Activated T-helper 1 cell treated with anti-CD3 and anti-CD28 coated beads, Interleukin-12 subunit alpha, Interleukin-12 subunit beta, Interleukin-2, Interleukin-4 antibody, amounts not matched to agents 30 ng/mL and 10 ng/mL and 1 ng/mL, durations not matched to agents 14 hours and 24 hours and 36 hours (primary cell): ENCODE measurements around the gene PEX10. TPM values are rescaled to one million over a fixed set of nuclear protein-coding genes. Genes with fewer than 3 reads are reported as not detected.

Source experiments
- DNase-seq: peaks from one replicate; pipeline ENCODE4 v3.0.0; 2021; ENCODE audit warnings: low spot score
- H3K27ac Mint-ChIP-seq: one replicate; pipeline ENCODE4 v1.8.0; 2021; ENCODE audit warnings: mild to moderate bottlenecking, mixed read lengths
- H3K27me3 Mint-ChIP-seq: one replicate; pipeline ENCODE4 v1.8.0; 2022; ENCODE audit warnings: mild to moderate bottlenecking, moderate library complexity, mixed read lengths; ENCODE audit not compliant: insufficient read depth
- H3K36me3 Mint-ChIP-seq: one replicate; pipeline ENCODE4 v1.8.0; 2021; ENCODE audit warnings: low read depth, mixed read lengths
- H3K4me1 Mint-ChIP-seq: one replicate; pipeline ENCODE4 v1.8.0; 2021; ENCODE audit warnings: low read depth, mixed read lengths
- H3K4me3 Mint-ChIP-seq: one replicate; pipeline ENCODE4 v1.8.0; 2021; ENCODE audit warnings: mild to moderate bottlenecking, moderate library complexity, mixed read lengths
- H3K9me3 Mint-ChIP-seq: one replicate; pipeline ENCODE4 v1.8.0; 2021; ENCODE audit warnings: mixed read lengths
- intact Hi-C: fragments of 100-400 bp; cut with micrococcal nuclease; formaldehyde crosslinking; loops from one replicate; pipeline ENCODE4 v1.15.1; 2024
- total RNA-seq: library from RNA; stranded (reverse); gene quantifications from 2 replicates; pipeline ENCODE4 v1.2.3, GENCODE V29; 2022

Gene PEX10
- total RNA-seq, 1 donor from 2014 or later = 24.0 TPM

DNA sequence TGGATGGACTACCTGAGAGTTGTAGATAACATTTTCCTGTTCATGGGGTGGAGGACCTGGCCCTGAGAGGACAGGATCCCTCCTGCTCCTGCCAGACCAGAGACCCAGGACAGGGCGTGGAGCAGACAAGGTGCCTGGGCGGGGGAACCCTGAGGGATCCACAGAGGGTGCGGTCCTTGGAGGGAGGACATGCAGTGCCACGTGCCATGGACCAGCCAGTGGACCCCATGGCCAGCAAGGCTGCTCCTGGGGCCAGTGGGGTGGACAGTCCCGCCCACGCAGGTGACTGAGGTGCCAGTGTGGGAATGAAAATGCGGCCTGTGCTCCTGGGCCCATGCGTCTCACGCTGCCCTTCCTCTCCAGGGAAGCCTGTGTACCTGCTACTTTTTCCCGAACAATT, 17.1 kb downstream of the PEX10 start:
- intact Hi-C loops = loop anchor here (10.0 kb wide), 1 partner anchor 780 kb away; the partner anchor contains the start of gene MIB2
- Mint-ChIP-seq H3K36me3 (peaks cover 39% of the 10 kb centered on the region), H3K27me3 (no peaks in the 10 kb centered on the region), H3K4me1 (peaks cover 29% of the 10 kb centered on the region), H3K4me3 (peak overlapping the region; percentile 2), H3K27ac (no peak overlapping the region), H3K9me3 (no peaks in the 10 kb centered on the region)
- no peak for DNase-seq

DNA sequence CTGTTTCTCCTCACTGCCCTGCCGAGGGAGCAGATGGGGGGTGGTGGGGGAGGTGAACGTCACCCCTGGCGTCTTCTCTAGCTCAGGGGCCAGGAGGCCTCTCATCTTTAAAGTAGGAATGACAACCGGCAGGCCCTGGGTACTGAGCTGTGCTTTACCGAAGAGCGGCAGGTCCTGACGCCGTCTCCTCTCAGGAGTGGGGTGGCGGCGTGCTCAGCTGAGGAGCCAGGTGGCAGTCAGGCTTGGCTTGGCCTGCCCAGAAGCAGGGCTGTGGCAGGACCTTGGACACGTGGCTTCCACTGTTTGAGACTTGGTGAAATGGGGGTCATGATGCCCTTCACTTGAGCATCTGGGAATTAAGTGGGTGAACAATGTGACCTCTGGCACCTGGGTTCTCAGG, 17.6 kb downstream of the PEX10 start:
- peaks cover 36% of the 10 kb centered on the region for H3K36me3 Mint-ChIP-seq
- H3K27me3 Mint-ChIP-seq = no peaks in the 10 kb centered on the region
- intact Hi-C loops = loop anchor here (5.0 to 10.0 kb wide), 2 partner anchors 780 to 1508 kb away; partner anchors contain the start of genes C1orf174 and MIB2
- no peaks in the 10 kb centered on the region for H3K9me3 Mint-ChIP-seq
- no peak for DNase-seq
- H3K4me3 Mint-ChIP-seq = peak overlapping the region; percentile 2
- H3K27ac Mint-ChIP-seq = no peak overlapping the region
- peaks cover 34% of the 10 kb centered on the region for H3K4me1 Mint-ChIP-seq

DNA sequence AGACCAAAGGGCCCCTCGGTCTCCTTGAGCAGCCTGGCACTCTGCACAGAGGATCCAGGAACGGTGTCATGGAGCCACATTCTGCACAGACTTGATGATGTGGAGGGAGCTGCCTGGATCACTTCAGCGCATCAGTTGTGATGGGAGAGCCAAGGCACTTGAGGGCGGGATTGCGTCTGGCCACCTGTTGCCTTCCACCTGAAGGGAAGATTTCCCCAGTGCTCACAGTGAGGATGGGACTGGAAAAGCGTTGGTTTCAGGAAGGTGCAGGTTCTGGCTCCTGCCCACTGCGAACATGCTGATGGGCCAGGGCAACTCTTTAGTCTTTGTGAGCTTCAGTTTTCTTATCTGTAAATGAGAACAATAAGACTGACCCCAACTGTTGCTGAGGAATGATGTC, 18.1 kb downstream of the PEX10 start:
- intact Hi-C loops = loop anchor here (5.0 to 10.0 kb wide), 2 partner anchors 779 to 1508 kb away; partner anchors contain the start of genes C1orf174 and MIB2
- no peaks in the 10 kb centered on the region for H3K27me3 Mint-ChIP-seq
- H3K4me3 Mint-ChIP-seq = no peak overlapping the region
- no peaks in the 10 kb centered on the region for H3K9me3 Mint-ChIP-seq
- H3K27ac Mint-ChIP-seq = peak overlapping the region; percentile 34
- H3K4me1 Mint-ChIP-seq = peaks cover 34% of the 10 kb centered on the region
- H3K36me3 Mint-ChIP-seq = peaks cover 31% of the 10 kb centered on the region
- DNase-seq = no peak

DNA sequence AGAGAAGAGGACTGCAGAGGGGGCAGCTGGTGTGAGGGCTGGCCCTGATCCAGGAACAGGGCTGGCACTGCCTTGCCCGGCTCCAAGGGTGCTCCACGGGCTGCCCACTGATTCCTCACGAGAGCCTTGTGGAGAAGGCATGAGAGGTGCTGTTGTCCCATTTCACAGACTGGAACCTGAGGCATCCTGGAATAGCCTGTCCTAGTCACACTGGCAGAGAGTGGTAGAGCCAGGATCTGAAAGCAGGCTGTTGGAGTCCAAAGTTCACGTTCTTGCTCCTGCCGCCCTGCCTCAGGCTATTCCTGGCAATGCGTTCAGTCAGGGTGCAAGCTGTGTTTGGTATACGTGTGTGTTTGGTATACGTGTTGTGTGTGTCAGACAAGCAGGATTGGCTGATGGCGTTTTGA, 18.9 kb downstream of the PEX10 start:
- Mint-ChIP-seq H3K4me1 (peaks cover 34% of the 10 kb centered on the region), H3K27ac (peak overlapping the region; percentile 59), H3K4me3 (peak overlapping the region; percentile 88), H3K9me3 (no peaks in the 10 kb centered on the region), H3K27me3 (no peaks in the 10 kb centered on the region), H3K36me3 (peaks cover 29% of the 10 kb centered on the region)
- intact Hi-C loops = loop anchor here (5.0 to 10.0 kb wide), 2 partner anchors 779 to 1509 kb away; partner anchors contain the start of genes C1orf174 and MIB2
- DNase-seq = no peak

DNA sequence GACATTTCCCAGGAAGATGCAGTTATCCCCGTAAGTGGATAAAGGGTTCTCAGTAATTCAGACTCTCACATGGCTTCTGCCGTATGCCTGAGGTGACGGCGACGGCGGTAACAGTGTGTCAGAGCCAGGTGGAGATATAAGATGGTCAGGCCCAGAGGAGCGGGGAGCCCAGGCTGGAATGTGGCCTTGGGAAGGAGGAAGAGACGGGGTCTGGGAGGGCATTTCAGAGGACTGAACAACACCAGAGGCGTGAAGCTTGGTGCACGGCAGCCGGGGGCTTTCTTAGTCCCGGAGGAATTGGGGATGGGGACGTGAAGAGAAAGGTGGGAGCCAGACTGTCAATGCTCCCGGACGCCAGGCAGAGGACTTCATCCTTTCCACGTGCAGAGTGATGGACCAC, 19.7 kb downstream of the PEX10 start:
- Mint-ChIP-seq H3K4me1 (peaks cover 34% of the 10 kb centered on the region), H3K4me3 (peak overlapping the region; percentile 88), H3K36me3 (peaks cover 29% of the 10 kb centered on the region), H3K27ac (peak overlapping the region; percentile 82), H3K27me3 (no peaks in the 10 kb centered on the region), H3K9me3 (no peaks in the 10 kb centered on the region)
- intact Hi-C loops = loop anchor here (5.0 to 10.0 kb wide), 2 partner anchors 778 to 1510 kb away; partner anchors contain the start of genes C1orf174 and MIB2
- no peak for DNase-seq

DNA sequence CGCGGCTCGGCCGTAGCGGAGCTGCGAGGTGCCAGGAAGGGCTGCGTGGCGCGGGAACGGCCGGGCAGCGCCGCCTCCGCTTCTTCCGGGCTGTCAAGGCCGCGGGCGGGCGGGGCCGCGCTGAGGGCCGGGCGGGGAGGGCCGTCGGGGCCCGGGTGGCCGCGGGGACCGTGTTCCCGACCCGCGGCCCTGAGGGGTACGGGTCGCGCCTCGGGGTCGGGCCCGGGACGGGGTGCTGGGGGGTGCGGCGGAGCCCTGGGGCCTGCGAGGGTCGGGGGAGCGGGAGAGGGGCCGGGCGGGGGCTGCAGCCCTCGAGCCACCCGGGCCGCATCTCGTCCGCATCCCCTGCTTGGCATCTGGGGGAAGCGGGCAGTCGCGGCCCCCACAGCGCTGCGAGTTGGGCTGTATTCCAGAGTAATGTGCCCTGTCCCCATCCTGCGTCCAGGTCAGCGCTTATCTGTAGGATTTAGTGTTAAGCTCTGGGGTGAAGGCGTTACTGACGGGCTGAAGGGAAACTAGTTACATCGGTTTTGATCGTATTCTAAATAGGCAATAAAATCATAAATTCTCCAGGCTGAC, 20.3 kb downstream of the PEX10 start:
- H3K4me3 Mint-ChIP-seq = peak overlapping the region; percentile 88

DNA sequence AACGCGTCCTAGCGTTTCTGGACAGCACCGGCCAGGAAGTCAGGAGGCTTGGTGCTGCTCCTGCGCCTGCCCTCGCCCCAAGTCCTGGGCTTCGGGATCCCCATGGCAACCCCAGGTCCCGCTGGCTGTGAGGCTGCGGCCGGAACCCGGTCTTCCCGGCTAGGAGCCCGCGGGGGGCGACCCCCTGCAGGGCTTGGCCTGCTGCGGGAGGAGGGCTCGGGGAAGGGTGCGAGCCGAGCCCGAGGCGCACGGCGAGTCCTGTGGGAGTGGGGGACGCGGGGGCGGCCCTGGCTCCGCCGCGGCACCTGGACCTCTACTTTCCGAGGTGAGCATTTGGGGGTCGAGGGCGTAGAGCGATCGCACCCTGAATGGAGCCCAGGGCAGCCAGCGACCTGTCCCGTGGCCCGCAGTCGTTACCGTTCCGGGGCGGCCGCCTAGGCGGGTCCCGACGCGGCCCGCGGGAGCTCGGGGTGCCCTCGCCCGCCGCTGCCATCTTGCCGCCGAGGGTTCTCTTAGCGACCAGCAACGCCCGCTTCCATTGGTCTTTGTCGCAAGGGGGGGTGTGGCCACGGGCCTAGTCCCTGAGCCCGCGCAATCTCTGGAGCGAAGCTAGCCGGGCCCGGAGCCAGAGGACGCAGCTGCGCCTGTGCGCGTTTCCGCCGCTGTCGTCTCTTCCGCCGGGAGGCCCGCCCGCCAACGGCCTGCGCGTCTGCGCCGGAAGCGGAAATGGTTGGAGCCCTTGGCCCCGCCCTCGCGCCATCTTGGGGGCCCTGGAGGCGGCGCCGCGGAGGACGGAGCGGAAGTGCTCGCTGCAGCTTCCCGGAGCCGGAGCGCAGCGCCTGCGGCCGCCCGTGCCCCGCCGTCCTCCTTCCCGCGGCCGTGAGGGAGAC, 21.1 kb downstream of the PEX10 start, which contains the start of the genes MORN1 and RER1:
TSS of gene MORN1 (minus strand) at position 514 of the 890 bp plus-strand sequence. CDS start at position 493, 21 bp downstream.
TSS of gene RER1 (plus strand) at position 801 of the 890 bp plus-strand sequence. CDS start 3,950 bp downstream, outside the sequence.
- peak; percentile 99 for DNase-seq
- Mint-ChIP-seq H3K36me3 (peaks cover 17% of the 10 kb centered on the region), H3K4me3 (peak within 1 kb of the TSS; percentile 88), H3K4me1 (peaks cover 28% of the 10 kb centered on the region), H3K27ac (peak within 1 kb of the TSS; percentile 82), H3K27me3 (no peaks in the 10 kb centered on the region), H3K9me3 (no peaks in the 10 kb centered on the region)
- intact Hi-C loops = loop anchor here (1.0 to 10.0 kb wide), 11 partner anchors 9 to 1511 kb away; partner anchors contain the start of genes C1orf174, FAAP20, MIB2 and PANK4

More for the DNA sequence above, 20.3 kb downstream of the PEX10 start:
- intact Hi-C loops = loop anchor here (1.0 to 10.0 kb wide), 11 partner anchors 10 to 1510 kb away; partner anchors contain the start of genes C1orf174, FAAP20, MIB2 and PANK4
- no peaks in the 10 kb centered on the region for H3K27me3 Mint-ChIP-seq
- H3K9me3 Mint-ChIP-seq = no peaks in the 10 kb centered on the region
- H3K27ac Mint-ChIP-seq = peak overlapping the region; percentile 82
- peaks cover 33% of the 10 kb centered on the region for H3K4me1 Mint-ChIP-seq
- peaks cover 23% of the 10 kb centered on the region for H3K36me3 Mint-ChIP-seq
- DNase-seq = no peak

DNA sequence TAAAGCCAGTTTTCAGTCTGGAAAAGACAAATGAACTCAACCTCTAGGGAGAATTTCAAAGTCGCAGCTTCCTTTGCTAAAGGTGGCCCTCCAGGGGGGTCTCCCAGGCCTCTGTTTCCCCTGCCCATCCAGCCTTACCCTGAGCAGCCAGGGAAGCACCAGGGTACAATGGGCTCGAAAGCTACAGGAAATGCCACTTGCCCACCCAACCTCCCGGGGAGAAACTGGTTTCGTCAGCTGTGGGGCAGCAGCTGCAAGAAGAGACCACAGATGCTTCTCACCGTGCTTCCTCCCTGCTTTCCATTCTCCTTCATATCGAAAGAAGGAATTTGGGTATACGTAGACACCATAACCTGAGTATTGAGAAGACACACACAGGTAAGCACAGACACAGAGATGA, 22.7 kb downstream of the PEX10 start:
- H3K27me3 Mint-ChIP-seq = no peaks in the 10 kb centered on the region
- no peak for DNase-seq
- H3K27ac Mint-ChIP-seq = no peak overlapping the region
- intact Hi-C loops = loop anchor here (2.0 to 10.0 kb wide), 4 partner anchors 95 to 1513 kb away; partner anchors contain the start of genes C1orf174, FAAP20 and MIB2
- H3K4me1 Mint-ChIP-seq = peaks cover 28% of the 10 kb centered on the region
- no peaks in the 10 kb centered on the region for H3K9me3 Mint-ChIP-seq
- H3K4me3 Mint-ChIP-seq = peak overlapping the region; percentile 87
- H3K36me3 Mint-ChIP-seq = peaks cover 10% of the 10 kb centered on the region

DNA sequence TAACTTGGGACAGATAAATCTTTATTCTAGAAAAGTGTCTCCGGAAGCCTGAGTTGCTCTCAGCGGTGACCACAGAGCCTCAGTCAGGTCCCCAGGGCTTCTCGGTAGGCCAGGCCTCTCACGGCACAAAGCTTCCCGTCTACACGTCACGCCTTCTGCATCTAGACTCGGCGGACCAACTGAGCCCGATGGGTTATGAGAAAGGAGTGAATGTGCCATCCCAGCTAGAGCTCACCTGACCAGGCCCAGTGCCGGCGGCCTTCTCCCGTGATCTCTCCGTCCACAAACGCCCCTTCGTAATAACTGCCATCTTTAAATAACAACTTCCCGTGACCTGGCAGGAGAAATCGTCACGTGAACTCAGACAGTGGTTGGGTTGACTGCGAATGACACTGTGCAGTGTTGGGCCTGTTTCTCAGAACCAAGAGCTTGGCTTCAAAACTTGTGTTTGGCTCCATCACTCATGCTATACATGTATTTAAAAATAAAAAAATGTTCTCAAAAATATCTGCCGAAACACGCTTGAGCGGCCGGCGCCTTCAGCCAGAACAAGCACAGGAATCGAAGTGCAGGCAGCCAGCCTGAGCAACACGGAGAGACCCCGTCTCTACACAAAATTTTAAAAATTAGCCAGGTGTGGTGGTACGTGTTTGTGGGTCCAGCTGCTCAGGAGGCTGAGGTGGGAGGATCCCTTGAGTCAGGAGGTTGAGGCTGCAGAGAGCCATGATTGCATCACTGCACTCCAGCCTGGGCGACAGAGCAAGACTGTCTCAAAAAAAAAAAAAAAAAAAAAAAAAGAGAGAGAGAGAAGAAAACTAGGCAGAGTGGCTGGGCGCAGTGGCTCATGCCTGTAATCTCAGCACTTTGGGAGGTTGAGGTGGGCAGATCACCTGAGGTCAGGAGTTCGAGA, 24.1 kb downstream of the PEX10 start:
- intact Hi-C loops = loop anchor here (10.0 kb wide), 1 partner anchor 93 kb away; no protein-coding TSS in a partner anchor
- no peak overlapping the region for H3K4me3 Mint-ChIP-seq
- H3K9me3 Mint-ChIP-seq = no peaks in the 10 kb centered on the region
- H3K27me3 Mint-ChIP-seq = no peaks in the 10 kb centered on the region
- H3K4me1 Mint-ChIP-seq = peaks cover 18% of the 10 kb centered on the region
- no peak for DNase-seq
- H3K36me3 Mint-ChIP-seq = peaks cover 3% of the 10 kb centered on the region
- H3K27ac Mint-ChIP-seq = no peak overlapping the region

DNA sequence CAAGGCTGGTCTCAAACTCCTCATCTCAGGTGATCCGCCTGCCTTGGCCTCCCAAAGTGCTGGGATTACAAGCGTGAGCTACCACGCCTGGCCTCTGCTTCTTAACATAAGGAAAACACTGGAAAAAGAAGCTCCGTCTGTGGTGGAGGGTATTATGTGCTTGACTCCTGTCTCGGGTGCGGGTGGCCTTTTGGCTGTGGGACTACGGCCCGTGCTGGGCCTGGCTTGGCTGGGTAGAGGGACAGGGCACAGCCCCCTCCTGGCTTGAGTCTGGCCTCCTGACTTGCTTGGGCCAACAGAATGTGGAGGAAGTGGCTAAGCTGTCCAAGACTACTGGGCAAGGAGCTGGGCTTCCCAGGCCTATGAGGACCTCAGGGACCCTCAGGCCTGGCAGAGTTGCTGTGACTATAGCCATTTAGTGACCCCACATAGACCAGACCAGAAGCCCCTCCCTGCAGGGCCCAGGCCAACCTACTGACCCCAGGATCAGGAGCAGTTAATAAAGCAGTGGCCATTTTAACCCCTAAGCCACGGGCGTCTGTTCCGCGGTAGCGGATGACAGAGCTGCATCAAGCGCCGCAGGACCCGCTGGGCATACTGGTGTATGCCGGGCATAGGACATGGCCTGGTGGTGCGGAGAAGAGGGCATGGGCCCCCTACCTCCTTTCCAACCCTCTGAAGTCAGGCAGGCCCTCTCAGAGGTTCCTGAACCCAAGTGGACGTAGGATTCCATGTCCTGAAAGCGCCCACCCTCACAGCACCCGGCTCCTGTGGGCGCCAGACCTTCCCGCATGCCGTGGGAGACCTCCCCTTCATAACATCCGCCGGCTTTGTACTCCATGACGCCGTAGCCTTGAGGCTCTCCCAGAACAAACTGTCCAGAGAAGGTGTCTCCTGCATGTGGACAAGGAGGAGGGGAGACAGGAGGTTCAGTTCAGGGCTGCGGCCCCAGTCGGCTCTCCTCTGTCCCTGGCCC, 25.4 kb downstream of the PEX10 start:
- Mint-ChIP-seq H3K36me3 (no peaks in the 10 kb centered on the region), H3K4me1 (peaks cover 8% of the 10 kb centered on the region), H3K9me3 (no peaks in the 10 kb centered on the region), H3K27me3 (no peaks in the 10 kb centered on the region), H3K27ac (no peak overlapping the region), H3K4me3 (no peak overlapping the region)
- DNase-seq = no peak
- intact Hi-C loops = loop anchor here (10.0 kb wide), 1 partner anchor 92 kb away; no protein-coding TSS in a partner anchor
